ENCODE measurements around the gene GABRG3.

Gene GABRG3

DNA sequence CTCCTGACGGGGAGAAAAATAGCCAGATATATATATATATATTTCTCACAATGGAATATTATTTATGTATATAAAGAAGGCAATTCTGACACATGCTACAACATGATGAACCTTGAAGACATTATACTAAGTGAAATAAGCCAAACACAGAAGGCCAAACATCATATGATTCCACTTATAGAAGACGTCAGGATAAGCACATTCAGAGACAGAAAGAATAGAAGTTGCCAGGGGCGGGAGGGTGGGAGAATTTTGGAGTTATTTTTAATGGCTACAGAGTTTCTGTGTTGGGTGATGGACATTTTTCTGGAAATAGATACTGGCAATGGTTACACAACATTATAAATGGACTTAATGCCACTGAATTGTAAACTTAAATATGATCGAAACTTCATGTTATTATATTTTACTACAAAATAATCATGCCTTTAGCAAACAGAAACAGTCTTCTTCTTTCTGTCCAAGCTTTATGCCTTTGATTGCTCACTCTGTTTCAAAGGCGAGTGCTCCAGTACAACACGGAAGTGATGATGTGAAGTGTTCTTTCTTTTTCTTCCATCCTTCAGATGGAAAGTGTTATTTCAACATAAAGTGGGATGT is 614.2 kb downstream of the GABRG3 start:
- ATAC-seq = no peak
- TF ChIP-seq CSDC2 (CRISPR knock-in tag; IDR thresholded peaks at IDR 0.05) (no peak), GLIS3 (CRISPR knock-in tag; IDR thresholded peaks at IDR 0.05) (no peak)

DNA sequence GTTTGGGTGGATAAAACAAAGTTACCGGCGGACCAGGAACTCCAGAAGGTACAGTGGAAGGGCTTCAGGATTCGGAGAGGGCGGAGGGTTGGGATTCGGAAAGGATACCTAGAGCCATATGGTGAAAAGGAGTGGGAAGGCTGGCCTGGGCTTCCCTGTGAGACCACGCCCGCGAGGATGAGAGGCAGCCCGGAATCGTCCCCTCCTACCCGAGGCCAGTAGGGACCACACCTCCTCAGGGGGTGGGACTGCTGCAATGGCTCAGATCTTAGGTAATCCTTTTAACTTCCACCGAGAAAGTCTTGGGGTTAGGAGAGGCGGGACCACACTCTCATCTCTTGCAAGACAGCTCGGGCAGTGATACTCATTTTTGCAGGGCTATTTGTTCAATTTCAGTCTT is 616.8 kb downstream of the GABRG3 start:
- TF ChIP-seq CSDC2 (CRISPR knock-in tag; IDR thresholded peaks at IDR 0.05) (no peak), ARNTL (CRISPR knock-in tag; IDR thresholded peaks at IDR 0.05; ENCODE audit: borderline replicate concordance, low read depth) (no peak), ZNF565 (CRISPR knock-in tag; conservative IDR thresholded peaks at IDR 0.05; ENCODE audit: low read depth) (no peak), OSR1 (CRISPR knock-in tag; IDR thresholded peaks at IDR 0.05) (no peak), ZNF8 (CRISPR knock-in tag; IDR thresholded peaks at IDR 0.05) (no peak), ZFP30 (CRISPR knock-in tag; IDR thresholded peaks at IDR 0.05) (no peak), ISL1 (CRISPR knock-in tag; IDR thresholded peaks at IDR 0.05) (no peak), SNAI2 (CRISPR knock-in tag; IDR thresholded peaks at IDR 0.05) (no peak), ZFP3 (CRISPR knock-in tag; IDR thresholded peaks at IDR 0.05) (no peak), GLIS3 (CRISPR knock-in tag; IDR thresholded peaks at IDR 0.05) (no peak), ZNF70 (CRISPR knock-in tag; IDR thresholded peaks at IDR 0.05) (no peak), RARB (CRISPR knock-in tag; IDR thresholded peaks at IDR 0.05) (no peak), ESRRG (CRISPR knock-in tag; IDR thresholded peaks at IDR 0.05) (no peak), ZC3H10 (CRISPR knock-in tag; IDR thresholded peaks at IDR 0.05) (no peak), BACH2 (CRISPR knock-in tag; IDR thresholded peaks at IDR 0.05; ENCODE audit: borderline replicate concordance) (no peak)
- TF ChIP-seq, protein P1, sequence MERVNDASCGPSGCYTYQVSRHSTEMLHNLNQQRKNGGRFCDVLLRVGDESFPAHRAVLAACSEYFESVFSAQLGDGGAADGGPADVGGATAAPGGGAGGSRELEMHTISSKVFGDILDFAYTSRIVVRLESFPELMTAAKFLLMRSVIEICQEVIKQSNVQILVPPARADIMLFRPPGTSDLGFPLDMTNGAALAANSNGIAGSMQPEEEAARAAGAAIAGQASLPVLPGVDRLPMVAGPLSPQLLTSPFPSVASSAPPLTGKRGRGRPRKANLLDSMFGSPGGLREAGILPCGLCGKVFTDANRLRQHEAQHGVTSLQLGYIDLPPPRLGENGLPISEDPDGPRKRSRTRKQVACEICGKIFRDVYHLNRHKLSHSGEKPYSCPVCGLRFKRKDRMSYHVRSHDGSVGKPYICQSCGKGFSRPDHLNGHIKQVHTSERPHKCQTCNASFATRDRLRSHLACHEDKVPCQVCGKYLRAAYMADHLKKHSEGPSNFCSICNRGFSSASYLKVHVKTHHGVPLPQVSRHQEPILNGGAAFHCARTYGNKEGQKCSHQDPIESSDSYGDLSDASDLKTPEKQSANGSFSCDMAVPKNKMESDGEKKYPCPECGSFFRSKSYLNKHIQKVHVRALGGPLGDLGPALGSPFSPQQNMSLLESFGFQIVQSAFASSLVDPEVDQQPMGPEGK (CRISPR knock-in tag; IDR thresholded peaks at IDR 0.05; ENCODE audit: borderline replicate concordance) = no peak
- TF ChIP-seq, protein P2, sequence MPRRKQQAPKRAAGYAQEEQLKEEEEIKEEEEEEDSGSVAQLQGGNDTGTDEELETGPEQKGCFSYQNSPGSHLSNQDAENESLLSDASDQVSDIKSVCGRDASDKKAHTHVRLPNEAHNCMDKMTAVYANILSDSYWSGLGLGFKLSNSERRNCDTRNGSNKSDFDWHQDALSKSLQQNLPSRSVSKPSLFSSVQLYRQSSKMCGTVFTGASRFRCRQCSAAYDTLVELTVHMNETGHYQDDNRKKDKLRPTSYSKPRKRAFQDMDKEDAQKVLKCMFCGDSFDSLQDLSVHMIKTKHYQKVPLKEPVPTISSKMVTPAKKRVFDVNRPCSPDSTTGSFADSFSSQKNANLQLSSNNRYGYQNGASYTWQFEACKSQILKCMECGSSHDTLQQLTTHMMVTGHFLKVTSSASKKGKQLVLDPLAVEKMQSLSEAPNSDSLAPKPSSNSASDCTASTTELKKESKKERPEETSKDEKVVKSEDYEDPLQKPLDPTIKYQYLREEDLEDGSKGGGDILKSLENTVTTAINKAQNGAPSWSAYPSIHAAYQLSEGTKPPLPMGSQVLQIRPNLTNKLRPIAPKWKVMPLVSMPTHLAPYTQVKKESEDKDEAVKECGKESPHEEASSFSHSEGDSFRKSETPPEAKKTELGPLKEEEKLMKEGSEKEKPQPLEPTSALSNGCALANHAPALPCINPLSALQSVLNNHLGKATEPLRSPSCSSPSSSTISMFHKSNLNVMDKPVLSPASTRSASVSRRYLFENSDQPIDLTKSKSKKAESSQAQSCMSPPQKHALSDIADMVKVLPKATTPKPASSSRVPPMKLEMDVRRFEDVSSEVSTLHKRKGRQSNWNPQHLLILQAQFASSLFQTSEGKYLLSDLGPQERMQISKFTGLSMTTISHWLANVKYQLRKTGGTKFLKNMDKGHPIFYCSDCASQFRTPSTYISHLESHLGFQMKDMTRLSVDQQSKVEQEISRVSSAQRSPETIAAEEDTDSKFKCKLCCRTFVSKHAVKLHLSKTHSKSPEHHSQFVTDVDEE (CRISPR knock-in tag; IDR thresholded peaks at IDR 0.05) = no peak
- TF ChIP-seq, protein P3, sequence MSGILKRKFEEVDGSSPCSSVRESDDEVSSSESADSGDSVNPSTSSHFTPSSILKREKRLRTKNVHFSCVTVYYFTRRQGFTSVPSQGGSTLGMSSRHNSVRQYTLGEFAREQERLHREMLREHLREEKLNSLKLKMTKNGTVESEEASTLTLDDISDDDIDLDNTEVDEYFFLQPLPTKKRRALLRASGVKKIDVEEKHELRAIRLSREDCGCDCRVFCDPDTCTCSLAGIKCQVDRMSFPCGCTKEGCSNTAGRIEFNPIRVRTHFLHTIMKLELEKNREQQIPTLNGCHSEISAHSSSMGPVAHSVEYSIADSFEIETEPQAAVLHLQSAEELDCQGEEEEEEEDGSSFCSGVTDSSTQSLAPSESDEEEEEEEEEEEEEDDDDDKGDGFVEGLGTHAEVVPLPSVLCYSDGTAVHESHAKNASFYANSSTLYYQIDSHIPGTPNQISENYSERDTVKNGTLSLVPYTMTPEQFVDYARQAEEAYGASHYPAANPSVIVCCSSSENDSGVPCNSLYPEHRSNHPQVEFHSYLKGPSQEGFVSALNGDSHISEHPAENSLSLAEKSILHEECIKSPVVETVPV (CRISPR knock-in tag; IDR thresholded peaks at IDR 0.05) = no peak
- TF ChIP-seq, protein P4, sequence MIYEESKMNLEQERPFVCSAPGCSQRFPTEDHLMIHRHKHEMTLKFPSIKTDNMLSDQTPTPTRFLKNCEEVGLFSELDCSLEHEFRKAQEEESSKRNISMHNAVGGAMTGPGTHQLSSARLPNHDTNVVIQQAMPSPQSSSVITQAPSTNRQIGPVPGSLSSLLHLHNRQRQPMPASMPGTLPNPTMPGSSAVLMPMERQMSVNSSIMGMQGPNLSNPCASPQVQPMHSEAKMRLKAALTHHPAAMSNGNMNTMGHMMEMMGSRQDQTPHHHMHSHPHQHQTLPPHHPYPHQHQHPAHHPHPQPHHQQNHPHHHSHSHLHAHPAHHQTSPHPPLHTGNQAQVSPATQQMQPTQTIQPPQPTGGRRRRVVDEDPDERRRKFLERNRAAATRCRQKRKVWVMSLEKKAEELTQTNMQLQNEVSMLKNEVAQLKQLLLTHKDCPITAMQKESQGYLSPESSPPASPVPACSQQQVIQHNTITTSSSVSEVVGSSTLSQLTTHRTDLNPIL (CRISPR knock-in tag; IDR thresholded peaks at IDR 0.05; ENCODE audit: low read depth) = no peak
- TF ChIP-seq, protein P5, sequence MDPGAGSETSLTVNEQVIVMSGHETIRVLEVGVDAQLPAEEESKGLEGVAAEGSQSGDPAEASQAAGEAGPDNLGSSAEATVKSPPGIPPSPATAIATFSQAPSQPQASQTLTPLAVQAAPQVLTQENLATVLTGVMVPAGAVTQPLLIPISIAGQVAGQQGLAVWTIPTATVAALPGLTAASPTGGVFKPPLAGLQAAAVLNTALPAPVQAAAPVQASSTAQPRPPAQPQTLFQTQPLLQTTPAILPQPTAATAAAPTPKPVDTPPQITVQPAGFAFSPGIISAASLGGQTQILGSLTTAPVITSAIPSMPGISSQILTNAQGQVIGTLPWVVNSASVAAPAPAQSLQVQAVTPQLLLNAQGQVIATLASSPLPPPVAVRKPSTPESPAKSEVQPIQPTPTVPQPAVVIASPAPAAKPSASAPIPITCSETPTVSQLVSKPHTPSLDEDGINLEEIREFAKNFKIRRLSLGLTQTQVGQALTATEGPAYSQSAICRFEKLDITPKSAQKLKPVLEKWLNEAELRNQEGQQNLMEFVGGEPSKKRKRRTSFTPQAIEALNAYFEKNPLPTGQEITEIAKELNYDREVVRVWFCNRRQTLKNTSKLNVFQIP (CRISPR knock-in tag; IDR thresholded peaks at IDR 0.05; ENCODE audit: borderline replicate concordance, low read depth) = no peak
- no peak for ATAC-seq

DNA sequence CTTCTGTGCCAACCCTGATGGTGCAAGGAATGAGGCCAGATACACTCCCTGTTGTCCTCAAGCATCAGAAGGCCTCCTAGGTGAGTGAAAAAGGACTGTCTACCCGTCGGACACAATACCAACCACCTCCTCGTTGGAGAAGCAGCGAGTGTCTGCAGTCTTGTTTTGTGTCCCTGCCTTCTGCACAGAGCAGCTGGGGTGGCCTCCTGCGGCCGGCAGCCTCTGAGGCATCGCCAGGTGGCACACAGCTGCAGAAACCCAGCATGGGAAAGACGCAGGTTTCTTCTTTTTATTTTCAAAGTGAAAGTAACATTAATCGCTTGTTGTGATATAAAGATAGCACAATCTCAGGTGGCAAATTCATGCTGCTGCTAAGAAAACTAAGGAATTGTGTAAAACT is 618.3 kb downstream of the GABRG3 start:
- no peak for ATAC-seq
- TF ChIP-seq ZC3H10 (CRISPR knock-in tag; IDR thresholded peaks at IDR 0.05) (no peak), ZNF565 (CRISPR knock-in tag; conservative IDR thresholded peaks at IDR 0.05; ENCODE audit: low read depth) (no peak), PPARA (CRISPR knock-in tag; IDR thresholded peaks at IDR 0.05; ENCODE audit: borderline replicate concordance) (no peak), GLIS3 (CRISPR knock-in tag; IDR thresholded peaks at IDR 0.05) (no peak), OSR1 (CRISPR knock-in tag; IDR thresholded peaks at IDR 0.05) (no peak), CSDC2 (CRISPR knock-in tag; IDR thresholded peaks at IDR 0.05) (no peak), BACH2 (CRISPR knock-in tag; IDR thresholded peaks at IDR 0.05; ENCODE audit: borderline replicate concordance) (no peak), ZNF70 (CRISPR knock-in tag; IDR thresholded peaks at IDR 0.05) (no peak), ZFP30 (CRISPR knock-in tag; IDR thresholded peaks at IDR 0.05) (no peak), ISL1 (CRISPR knock-in tag; IDR thresholded peaks at IDR 0.05) (no peak), ZFP3 (CRISPR knock-in tag; IDR thresholded peaks at IDR 0.05) (no peak)
- TF ChIP-seq, protein P3 (CRISPR knock-in tag; IDR thresholded peaks at IDR 0.05) = no peak
- TF ChIP-seq, protein P5 (CRISPR knock-in tag; IDR thresholded peaks at IDR 0.05; ENCODE audit: borderline replicate concordance, low read depth) = no peak
- TF ChIP-seq, protein P2 (CRISPR knock-in tag; IDR thresholded peaks at IDR 0.05) = no peak

Measured in SK-N-SH treated with all-trans-retinoic acid at 6 μM for 48 hours (cell line).